Karpas-422 (cell line): ENCODE measurements around the gene MED12L. TPM values are rescaled to one million over a fixed set of nuclear protein-coding genes. Genes with fewer than 3 reads are reported as not detected.

Source experiments
- DNase-seq: peaks from one replicate; pipeline ENCODE4 v3.0.0-alpha.2; 2015
- H2AFZ ChIP-seq: fragments of 200-600 bp; sonication (generic); 2 replicates; pipeline ENCODE4 v1.6.1; 2014; ENCODE audit warnings: antibody characterized with exemption, low read length, mixed read lengths
- H3K27ac ChIP-seq: fragments of 200-600 bp; sonication (generic); 2 replicates; pipeline ENCODE4 v1.5.1; 2014; ENCODE audit warnings: mild to moderate bottlenecking, low read length, moderate library complexity
- H3K27me3 ChIP-seq: fragments of 200-600 bp; sonication (generic); 2 replicates; pipeline ENCODE4 v1.6.1; 2014; ENCODE audit warnings: low read length, mixed read lengths
- H3K36me3 ChIP-seq: fragments of 200-600 bp; sonication (generic); 2 replicates; pipeline ENCODE4 v1.6.1; 2014; ENCODE audit warnings: low read length, mixed read lengths; ENCODE audit not compliant: insufficient read depth
- H3K4me1 ChIP-seq: fragments of 200-600 bp; sonication (generic); 2 replicates; pipeline ENCODE4 v1.6.1; 2014; ENCODE audit warnings: mild to moderate bottlenecking, low read length, mixed read lengths
- H3K4me2 ChIP-seq: fragments of 200-600 bp; sonication (generic); 2 replicates; pipeline ENCODE4 v1.6.1; 2014; ENCODE audit warnings: low read length, low read depth, mild to moderate bottlenecking; ENCODE audit not compliant: poor library complexity, severe bottlenecking
- H3K4me3 ChIP-seq: fragments of 200-600 bp; sonication (generic); 2 replicates; pipeline ENCODE4 v1.5.1; 2014; ENCODE audit warnings: mild to moderate bottlenecking, antibody characterized with exemption, low read length, mixed read lengths
- H3K79me2 ChIP-seq: fragments of 200-600 bp; sonication (generic); 2 replicates; pipeline ENCODE4 v1.6.1; 2014; ENCODE audit warnings: mild to moderate bottlenecking, low read length, mixed read lengths
- H3K9ac ChIP-seq: fragments of 200-600 bp; sonication (generic); 2 replicates; pipeline ENCODE4 v1.6.0; 2014; ENCODE audit warnings: low read length
- H3K9me2 ChIP-seq: fragments of 200-600 bp; sonication (generic), shearing (Covaris generic); replicated peaks from 2 replicates; pipeline ENCODE4 v1.6.0; 2014; ENCODE audit warnings: mild to moderate bottlenecking, low read length, moderate library complexity; ENCODE audit not compliant: insufficient read depth
- H3K9me3 ChIP-seq: fragments of 300-700, 200-600 bp; sonication (generic); 2 replicates; pipeline ENCODE4 v1.6.1; 2014; ENCODE audit warnings: low read length, mixed read lengths
- H4K20me1 ChIP-seq: fragments of 200-600 bp; sonication (generic); 2 replicates; pipeline ENCODE4 v1.6.1; 2014; ENCODE audit warnings: mild to moderate bottlenecking, antibody characterized with exemption, low read length, low read depth; ENCODE audit not compliant: insufficient read depth
- total RNA-seq: library from RNA; depleted of rRNA; stranded (reverse); fragments of >200 nt; shearing (Covaris generic); gene quantifications from 2 replicates; pipeline ENCODE4 v1.2.3, GENCODE V29; 2014; ENCODE audit warnings: low replicate concordance

Gene MED12L
- total RNA-seq, 1 experiment from 2014 or later, result 2.4 TPM

DNA sequence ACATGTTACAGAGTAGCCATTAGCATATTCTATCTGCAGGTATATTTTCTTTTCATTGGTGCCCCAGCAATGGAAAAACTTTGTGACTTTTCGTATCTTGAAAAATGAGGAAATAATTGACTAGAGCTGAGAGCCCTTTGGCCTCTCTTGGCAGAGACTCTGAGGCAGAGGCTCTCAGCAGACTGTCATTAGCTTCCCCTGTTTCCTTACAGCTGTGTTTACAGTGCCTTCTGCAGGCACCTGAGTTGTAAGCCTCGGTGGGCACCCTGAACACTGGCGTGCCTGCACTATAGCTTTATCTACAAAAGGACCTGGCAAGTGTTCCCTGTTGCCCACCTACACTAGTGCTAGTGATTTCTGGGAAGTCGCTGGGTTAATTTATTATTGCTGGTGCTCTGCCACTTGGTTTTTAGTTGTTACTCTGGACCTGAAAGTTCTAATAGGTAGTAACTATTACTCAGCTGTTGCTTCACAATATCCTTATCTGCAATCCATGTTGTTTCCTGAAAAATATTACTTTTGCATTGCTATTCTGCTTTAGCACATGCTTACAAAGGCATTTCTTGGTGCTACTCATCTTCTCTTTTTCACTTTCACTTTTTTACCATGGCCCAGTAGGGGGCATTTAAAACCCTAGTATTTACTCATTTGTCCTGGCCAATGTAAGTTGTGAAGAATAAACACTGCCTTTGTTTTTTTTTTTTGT is 125.4 kb downstream of the MED12L start:
- Histone ChIP-seq H3K4me3 (no peak overlapping the region; the same call in 1 of the 2 replicates), H4K20me1 (no peaks in the 10 kb centered on the region), H3K9ac (no peak overlapping the region), H3K4me1 (no peaks in the 10 kb centered on the region), H2AFZ (no peak overlapping the region), H3K27me3 (no peaks in the 10 kb centered on the region), H3K79me2 (no peaks in the 10 kb centered on the region), H3K4me2 (peak overlapping the region; percentile 4), H3K9me3 (no peaks in the 10 kb centered on the region), H3K36me3 (no peaks in the 10 kb centered on the region), H3K9me2 (no peaks in the 10 kb centered on the region), H3K27ac (no peak overlapping the region)
- no peak for DNase-seq

DNA sequence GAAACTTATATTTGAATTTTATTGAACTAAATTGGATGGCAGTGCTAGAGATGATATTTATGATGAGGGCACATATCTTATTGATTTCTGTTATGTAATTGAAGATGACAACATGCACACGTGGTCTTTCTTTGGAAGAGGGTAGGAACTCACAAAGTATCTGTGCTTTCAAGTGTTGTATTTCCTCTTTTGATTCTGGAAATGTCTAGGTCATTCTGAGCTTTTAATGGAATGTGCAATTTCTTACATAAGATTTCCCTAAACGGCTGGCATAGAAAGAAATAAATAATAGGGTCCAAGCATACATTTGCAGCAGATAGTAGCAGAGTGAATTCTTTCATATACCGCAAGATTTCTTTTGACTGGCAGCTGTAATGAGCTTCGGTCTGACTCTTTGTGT is 127.7 kb downstream of the MED12L start:
- Histone ChIP-seq H3K9me3 (no peaks in the 10 kb centered on the region), H3K27ac (no peak overlapping the region), H2AFZ (no peak overlapping the region), H3K4me2 (no peak overlapping the region), H3K9ac (no peak overlapping the region), H4K20me1 (no peaks in the 10 kb centered on the region), H3K4me3 (no peak overlapping the region), H3K36me3 (no peaks in the 10 kb centered on the region), H3K9me2 (no peaks in the 10 kb centered on the region), H3K4me1 (no peaks in the 10 kb centered on the region), H3K79me2 (no peaks in the 10 kb centered on the region), H3K27me3 (no peaks in the 10 kb centered on the region)
- DNase-seq, result no peak

DNA sequence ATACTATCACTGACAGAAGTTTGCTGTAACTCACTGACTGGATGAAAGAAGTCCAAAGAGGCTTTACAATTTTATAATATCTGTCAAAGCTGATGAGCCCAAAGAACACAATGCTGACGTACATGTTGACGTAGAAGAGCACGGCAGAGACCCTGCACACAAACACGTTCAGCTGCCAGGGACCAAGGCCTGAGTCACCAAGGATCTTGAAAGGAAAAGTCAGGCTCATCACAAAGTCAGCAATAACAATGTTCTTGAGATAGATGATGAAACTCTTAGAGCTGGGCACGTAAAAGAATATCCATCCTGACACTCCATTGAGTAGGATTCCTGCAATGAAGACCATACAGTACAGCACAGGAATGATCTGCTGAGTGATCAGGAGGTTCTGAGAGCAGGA is 128.4 kb downstream of the MED12L start:
- no peaks in the 10 kb centered on the region for H3K9me2 ChIP-seq
- no peaks in the 10 kb centered on the region for H3K36me3 ChIP-seq
- no peak overlapping the region for H3K9ac ChIP-seq
- H3K27me3 ChIP-seq, result no peaks in the 10 kb centered on the region
- H3K27ac ChIP-seq, result no peak overlapping the region
- H3K4me3 ChIP-seq, result no peak overlapping the region
- no peaks in the 10 kb centered on the region for H3K9me3 ChIP-seq
- H3K4me2 ChIP-seq, result no peak overlapping the region
- no peak for DNase-seq
- H3K79me2 ChIP-seq, result no peaks in the 10 kb centered on the region
- H4K20me1 ChIP-seq, result no peaks in the 10 kb centered on the region
- H2AFZ ChIP-seq, result no peak overlapping the region
- H3K4me1 ChIP-seq, result no peaks in the 10 kb centered on the region

DNA sequence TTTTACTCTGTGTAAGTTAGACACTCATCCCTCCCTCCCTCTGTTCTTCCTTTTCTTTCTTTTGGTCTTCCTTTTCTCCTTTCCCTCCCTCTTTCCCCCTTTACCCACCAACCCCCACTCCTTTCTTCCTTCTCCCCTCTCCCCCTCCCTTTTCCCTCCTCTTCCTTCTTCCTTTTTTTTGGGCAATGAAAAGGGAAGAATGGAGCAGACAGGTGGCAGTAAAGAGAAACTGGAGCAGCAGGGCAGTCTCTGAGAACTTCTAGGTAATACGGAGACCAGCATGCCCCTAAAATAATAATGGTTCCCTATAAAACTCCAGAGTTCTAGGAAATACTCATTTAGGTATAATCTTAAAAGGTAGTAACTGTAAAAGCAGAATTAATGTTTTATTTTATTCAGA is 129.0 kb downstream of the MED12L start:
- Histone ChIP-seq H3K9me3 (no peaks in the 10 kb centered on the region), H3K27me3 (no peaks in the 10 kb centered on the region), H3K27ac (no peak overlapping the region), H3K9ac (no peak overlapping the region), H3K9me2 (no peaks in the 10 kb centered on the region), H3K4me3 (no peak overlapping the region), H3K4me1 (no peaks in the 10 kb centered on the region), H3K36me3 (no peaks in the 10 kb centered on the region), H2AFZ (no peak overlapping the region), H3K79me2 (no peaks in the 10 kb centered on the region), H4K20me1 (no peaks in the 10 kb centered on the region), H3K4me2 (no peak overlapping the region)
- no peak for DNase-seq

DNA sequence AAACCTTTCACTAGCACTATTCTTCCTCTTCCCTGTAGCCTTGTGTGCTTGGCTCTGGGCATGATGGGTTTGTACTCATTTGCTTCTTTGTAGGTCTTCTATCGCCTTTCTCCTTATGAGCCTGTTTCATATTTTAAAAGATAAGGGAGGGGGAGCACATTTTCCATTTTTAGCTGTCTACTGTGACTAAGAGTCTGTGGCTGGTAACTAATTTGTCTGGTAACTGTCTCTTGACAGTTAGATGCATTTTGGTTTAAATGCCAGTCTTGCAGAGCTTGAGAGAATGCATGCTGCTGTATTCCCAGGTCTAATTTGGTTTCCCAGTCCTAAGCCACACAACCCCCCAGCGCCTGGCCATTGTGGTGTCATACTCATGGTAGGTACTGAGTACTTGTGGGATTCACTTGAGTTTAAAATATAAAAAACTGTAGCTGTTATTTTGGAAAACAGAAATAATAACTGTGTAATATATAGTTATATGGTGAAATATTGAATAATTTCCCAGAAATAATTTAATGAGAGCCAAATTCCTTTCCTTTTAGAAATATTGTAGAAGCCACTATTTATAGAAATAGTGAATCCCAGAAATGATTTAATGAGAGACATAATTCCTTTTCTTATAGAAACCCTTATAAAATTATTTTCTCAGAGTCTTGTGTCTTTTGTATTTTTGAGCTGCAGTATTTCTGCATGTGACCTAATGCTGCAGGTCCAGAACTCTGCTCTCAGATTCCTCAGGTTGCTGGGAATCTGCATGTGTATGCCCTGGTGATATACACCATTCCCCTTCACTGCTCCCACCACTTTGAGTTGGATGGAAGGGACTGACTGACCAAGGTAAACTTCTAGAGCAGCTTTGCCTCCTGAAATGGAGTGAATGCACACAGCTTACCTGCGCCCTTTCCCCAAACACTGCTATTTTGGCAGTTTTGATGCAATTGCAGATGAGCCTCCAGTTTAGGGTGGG is 131.5 kb downstream of the MED12L start:
- DNase-seq, result no peak
- Histone ChIP-seq H3K9ac (no peak overlapping the region), H3K9me3 (no peaks in the 10 kb centered on the region), H3K27me3 (no peaks in the 10 kb centered on the region), H3K4me3 (no peak overlapping the region), H3K79me2 (no peaks in the 10 kb centered on the region), H3K9me2 (no peaks in the 10 kb centered on the region), H3K4me2 (no peak overlapping the region), H4K20me1 (no peaks in the 10 kb centered on the region), H3K4me1 (no peaks in the 10 kb centered on the region), H3K27ac (no peak overlapping the region), H2AFZ (no peak overlapping the region), H3K36me3 (no peaks in the 10 kb centered on the region)

DNA sequence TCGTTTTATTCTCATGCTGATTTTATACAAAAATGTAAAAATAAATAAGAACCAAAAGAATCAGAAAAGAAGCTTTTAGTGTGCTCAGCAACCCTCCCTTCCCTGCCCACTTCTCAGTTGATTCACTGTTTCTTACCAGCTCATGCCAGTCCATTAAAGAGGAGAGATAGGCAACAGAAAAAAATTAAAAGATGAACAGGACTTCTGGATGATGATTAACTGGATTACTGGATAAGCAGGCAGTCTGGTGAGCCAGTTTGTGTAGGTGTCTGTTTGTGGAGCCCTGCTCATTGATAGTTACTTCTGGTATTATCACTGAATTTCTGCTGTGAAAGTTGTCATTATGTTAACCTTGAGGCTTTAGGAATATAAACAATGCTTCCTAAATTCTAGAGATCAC is 132.7 kb downstream of the MED12L start:
- Histone ChIP-seq H3K79me2 (no peaks in the 10 kb centered on the region), H2AFZ (no peak overlapping the region), H3K27ac (no peak overlapping the region), H3K9me3 (no peaks in the 10 kb centered on the region), H3K4me1 (no peaks in the 10 kb centered on the region), H3K27me3 (no peaks in the 10 kb centered on the region), H3K9me2 (no peaks in the 10 kb centered on the region), H3K4me2 (no peak overlapping the region), H3K36me3 (no peaks in the 10 kb centered on the region), H4K20me1 (no peaks in the 10 kb centered on the region), H3K4me3 (no peak overlapping the region), H3K9ac (no peak overlapping the region)
- no peak for DNase-seq

DNA sequence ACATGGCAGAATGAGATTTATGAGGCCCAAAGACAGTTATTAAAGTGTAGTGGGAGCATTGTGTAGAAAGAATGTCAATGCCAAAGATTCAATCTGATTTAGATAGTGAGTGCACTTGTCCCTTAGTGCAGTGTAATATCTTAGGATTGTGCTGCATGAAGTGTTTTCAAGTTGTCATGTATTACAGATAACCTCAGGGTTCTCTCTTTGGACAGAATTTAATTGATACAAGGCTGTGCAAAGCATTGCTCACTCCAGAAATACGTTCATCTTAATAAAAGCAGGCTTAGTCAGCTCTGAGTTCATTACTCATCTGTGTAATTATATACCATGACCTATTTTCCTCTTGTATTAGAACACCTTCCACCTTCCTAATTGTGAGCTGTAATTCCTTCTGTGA is 133.6 kb downstream of the MED12L start:
- no peaks in the 10 kb centered on the region for H3K4me1 ChIP-seq
- H2AFZ ChIP-seq, result no peak overlapping the region
- no peak overlapping the region for H3K4me3 ChIP-seq
- H3K27me3 ChIP-seq, result no peaks in the 10 kb centered on the region
- H3K9ac ChIP-seq, result no peak overlapping the region
- H3K9me2 ChIP-seq, result no peaks in the 10 kb centered on the region
- H3K27ac ChIP-seq, result no peak overlapping the region
- no peaks in the 10 kb centered on the region for H4K20me1 ChIP-seq
- no peak for DNase-seq
- no peaks in the 10 kb centered on the region for H3K79me2 ChIP-seq
- no peak overlapping the region for H3K4me2 ChIP-seq
- H3K36me3 ChIP-seq, result no peaks in the 10 kb centered on the region
- H3K9me3 ChIP-seq, result no peaks in the 10 kb centered on the region

DNA sequence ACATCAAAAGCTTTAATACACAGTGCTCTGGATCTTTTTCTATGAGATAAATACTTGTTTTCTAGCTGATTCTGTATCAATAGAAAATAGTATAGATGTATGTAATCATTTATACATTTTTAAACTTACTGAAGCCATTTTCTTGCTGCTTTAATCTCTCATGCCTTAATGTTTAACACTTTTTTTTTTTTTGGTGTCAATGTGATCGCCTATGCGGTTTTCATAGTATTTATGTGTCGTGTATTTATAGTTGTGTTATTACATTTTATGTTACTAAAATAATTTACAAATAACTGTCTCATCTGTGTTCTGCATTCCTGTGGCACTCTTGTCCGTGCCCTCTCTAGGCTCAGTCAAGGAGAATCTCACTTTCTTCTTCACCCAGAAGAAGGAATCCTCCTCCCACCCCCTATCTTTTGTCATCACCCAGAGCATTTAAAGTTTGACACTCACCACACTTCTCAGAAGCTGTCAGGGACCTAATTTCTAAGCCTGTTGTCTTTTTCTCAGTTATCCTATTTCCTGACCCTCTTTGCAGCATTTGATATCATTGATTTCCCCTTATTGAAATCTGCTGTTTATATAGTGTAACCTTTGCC is 138.9 kb downstream of the MED12L start:
- Histone ChIP-seq H3K27ac (no peak overlapping the region), H3K4me2 (no peak overlapping the region), H3K9ac (no peak overlapping the region), H3K4me1 (no peaks in the 10 kb centered on the region), H3K9me2 (no peaks in the 10 kb centered on the region), H3K4me3 (no peak overlapping the region), H3K27me3 (no peaks in the 10 kb centered on the region), H3K79me2 (no peaks in the 10 kb centered on the region), H2AFZ (no peak overlapping the region), H4K20me1 (no peaks in the 10 kb centered on the region), H3K36me3 (no peaks in the 10 kb centered on the region), H3K9me3 (no peaks in the 10 kb centered on the region)
- DNase-seq, result no peak
